HG02870 (cell line): Measurements from ENCODE around the gene PRR32.
"Not testable (repeated sequence)": the region's sequence is repeated elsewhere in the genome, so short reads cannot be mapped to it uniquely, and the experiment has no call there.

Experiments used
- ATAC-seq: cut with Tn5 transposase; IDR thresholded peaks from one replicate; pipeline ENCODE4 v1.9.1; 2021; ENCODE audit warnings: mild to moderate bottlenecking, moderate library complexity; ENCODE audit not compliant: unreplicated experiment

The PRR32 gene, protein sequence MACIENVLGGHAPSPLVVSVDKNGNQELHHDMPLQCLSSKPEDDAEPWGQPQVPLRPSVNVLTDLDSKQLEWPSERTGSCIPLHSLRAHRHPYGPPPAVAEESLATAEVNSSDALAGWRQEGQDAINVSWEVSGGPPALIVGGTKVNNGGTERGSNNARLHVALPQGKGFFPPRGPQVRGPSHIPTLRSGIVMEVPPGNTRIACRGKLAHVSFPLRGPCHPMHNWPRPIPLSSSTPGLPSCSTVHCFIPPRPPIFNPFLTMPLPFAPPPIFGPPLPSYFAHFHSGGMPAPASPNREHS

DNA sequence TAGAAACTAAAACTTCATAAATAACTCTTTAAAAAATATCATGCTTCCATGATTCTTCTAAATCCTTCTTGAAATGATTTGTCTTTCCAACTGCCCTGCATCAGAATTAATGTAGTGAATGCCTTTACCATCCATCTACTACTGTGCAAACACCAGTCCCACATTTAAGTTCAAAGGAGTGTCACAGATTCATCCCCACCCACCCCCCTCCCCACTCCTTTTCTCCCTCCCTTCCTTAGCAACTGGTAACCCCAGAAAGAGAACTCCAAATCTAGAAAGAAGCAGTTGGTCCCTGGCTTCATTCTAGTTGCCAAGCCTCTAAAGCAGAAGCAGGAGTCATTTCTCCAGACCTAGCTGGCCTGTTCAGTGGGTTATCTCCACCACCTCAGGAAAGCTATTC is at the start of gene PRR32:
Gene PRR32 (plus strand): TSS at position 301 of the 400 bp plus-strand sequence. CDS start 115 bp downstream, outside the sequence.
- no peak for ATAC-seq

DNA sequence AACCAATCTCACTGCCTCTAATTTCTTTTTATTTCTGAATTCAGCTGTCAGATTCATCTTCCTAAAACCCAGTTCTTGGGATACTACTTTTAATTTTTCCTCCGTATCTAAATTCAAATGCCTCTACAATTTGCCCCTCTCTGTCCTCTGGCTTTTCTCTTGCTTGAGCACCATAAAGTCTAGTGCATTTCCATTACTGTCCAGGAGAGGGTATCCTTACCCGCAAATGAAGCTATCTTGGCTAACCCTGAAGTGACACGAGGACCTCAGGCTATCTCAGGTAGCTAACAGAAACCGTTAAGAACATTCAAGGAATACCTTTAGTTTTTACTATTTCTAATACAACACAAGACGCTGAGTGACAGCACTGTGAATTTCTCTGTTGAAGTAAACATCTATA is 49.4 kb upstream of the PRR32 start:
- ATAC-seq: peak; percentile 94

DNA sequence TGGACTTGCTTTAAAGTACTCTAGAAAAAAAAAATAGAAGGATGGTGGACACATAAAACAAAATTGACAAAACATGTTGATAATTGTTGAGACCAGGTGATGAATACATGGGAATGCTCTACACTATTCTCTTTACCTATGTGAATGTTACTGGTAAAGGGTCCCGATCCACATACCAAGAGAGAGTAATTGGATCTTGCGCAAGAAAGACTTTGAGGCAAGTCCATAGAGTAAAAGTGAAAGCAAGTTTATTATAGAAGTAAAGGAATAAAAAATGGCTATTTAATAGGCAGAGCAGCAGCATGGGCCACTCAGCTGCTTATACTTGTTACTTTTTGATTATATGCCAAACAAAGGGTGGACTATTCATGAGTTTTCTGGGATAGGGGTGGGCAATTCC is 34.0 kb upstream of the PRR32 start:
- ATAC-seq: no peak

DNA sequence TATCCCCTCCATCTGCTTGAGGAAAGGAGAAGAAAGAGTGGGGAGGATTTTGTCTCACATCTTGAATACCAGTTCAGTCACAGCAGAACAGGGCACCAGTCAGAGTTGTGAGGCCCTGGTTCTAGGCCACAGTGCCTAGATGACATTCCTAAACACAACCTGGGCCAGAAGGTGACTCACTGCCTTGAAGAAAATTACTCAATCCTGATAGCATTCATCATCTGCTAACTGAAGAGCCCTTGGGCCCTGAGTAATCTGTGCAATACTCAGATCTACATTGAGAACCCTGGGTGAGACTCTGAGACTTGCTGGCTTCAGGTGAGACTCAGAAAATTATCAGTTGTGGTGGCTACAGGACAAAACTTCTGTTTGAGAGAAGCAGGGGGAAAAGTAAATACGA is 20.5 kb upstream of the PRR32 start:
- ATAC-seq: no peak

DNA sequence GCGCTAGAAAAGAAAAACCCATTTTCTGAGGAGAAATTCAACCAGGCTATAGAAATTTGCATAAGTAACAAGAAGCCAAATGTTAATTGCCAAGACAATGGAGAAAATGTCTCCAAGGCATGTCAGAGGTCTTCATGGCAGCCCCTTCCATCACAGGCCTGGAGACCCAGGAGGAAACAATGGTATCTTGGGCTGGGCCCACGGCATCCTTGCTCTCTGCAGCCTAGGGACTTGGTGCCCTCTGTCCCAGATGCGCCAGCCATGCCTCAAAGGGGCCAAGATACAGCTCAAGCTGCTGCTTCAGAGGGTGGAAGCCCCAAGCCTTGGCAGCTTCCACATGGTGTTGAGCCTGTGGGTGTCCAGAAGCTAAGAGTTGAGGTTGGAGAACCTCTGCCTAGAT is 12.7 kb upstream of the PRR32 start:
- ATAC-seq: not testable (repeated sequence)

DNA sequence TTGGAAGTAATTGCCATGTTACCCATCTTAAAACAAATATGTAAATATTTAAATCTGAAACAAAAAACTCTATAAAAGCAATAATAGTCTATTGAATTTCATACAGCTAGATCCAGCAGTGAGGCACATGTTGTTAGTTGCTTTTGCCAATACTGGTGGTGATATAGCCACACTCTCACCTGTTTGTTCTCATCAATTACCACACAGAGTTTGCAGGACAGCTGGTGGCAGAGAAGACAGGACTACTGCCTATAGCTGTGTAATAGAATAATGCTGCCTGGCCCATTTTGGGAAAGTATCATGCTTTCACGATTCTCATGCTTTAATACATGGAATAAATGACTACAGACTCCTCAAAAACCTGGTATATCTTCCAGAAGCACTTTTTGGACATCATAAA is 3.7 kb upstream of the PRR32 start:
- no peak for ATAC-seq

DNA sequence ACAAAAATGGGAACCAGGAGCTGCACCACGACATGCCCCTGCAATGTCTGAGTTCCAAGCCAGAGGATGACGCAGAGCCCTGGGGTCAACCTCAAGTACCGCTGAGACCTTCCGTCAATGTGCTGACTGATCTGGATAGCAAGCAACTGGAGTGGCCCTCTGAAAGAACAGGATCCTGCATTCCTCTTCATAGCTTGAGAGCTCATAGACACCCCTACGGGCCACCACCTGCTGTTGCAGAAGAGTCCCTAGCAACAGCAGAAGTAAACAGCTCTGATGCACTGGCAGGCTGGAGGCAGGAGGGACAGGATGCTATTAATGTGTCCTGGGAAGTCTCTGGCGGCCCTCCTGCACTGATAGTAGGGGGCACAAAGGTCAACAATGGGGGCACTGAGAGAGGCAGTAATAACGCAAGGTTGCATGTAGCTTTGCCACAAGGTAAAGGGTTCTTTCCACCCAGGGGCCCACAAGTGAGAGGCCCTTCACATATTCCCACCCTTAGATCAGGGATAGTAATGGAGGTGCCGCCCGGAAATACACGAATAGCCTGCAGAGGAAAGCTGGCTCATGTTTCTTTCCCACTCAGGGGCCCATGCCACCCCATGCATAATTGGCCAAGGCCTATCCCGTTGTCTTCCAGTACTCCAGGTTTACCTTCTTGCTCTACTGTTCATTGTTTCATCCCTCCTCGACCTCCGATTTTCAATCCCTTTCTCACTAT is 1.3 kb downstream of the PRR32 start:
- no peak for ATAC-seq

DNA sequence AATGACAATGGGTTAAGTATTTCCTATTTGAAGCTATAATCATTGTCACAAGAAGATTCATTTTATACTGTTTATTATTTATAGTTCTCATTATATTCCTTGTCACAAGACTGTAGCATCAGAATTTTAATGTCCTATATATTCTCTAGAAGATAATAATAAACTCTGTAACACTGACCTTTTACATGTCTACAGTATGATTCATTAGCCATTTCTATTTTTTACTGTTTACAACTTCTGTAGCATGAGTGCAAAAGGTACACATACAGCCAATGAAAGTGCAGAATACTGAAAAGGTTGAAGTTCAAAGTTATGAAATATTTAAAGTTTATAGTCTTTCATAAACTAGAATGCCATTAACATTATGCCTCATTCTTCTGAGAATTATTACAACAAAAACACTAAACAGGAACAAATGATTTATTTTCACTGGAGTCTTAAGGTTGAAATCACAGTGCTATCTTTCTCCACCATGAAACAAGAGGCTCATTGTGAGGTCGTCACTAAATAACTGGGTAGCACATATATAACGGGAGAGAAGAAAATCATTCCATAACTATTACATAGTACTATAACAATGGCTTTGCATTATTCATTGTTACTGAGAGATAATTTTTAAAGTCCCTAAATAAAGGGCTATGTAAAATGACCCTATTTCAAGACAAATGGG is 4.9 kb downstream of the PRR32 start:
- no peak for ATAC-seq

DNA sequence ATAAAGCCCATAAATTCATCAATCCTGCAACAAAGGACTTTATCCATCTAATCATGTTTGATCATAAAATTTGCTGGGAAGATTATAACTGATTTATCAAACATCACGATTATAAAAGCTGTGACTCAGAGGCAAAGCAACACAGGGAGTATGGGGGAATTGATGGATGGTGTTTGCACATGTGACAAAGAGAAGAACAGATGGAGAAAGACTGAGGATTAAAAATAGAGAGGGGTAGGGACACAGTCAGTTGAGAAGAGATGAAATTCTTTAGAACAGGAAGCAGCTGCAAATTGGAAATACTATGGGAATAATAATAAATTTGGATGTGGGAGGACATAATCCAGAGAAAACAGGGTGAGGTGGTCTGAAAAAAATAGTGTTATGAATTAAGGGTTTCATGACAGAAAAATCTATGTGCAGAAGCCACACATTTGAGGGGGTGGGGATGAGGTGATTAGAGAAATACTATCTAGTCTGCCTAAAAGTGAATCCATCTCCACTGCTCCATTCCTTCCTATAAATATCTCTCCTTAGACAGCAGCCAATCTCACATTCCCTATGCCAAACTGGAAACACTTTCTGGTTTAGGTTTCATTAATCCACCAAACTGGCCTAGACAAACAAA is 6.2 kb downstream of the PRR32 start:
- ATAC-seq: no peak

DNA sequence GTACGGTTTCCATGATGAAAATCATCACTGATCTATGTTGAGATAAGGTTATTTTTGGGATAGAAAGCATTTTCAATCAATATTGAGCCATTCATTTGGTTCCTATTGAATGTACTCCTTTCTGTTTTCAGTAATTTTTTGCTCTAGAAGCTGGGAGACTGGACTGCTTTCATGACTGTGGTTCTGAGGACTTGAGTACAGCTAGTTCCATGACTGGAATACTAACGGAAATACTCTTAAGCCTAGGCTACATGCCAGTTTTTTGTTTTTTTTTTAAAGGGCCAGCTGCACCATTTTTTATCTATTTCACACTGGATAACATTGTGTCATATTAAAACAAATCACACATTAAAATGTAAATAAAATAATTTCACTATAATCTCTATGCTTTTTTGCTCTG is 16.7 kb downstream of the PRR32 start:
- ATAC-seq: no peak

DNA sequence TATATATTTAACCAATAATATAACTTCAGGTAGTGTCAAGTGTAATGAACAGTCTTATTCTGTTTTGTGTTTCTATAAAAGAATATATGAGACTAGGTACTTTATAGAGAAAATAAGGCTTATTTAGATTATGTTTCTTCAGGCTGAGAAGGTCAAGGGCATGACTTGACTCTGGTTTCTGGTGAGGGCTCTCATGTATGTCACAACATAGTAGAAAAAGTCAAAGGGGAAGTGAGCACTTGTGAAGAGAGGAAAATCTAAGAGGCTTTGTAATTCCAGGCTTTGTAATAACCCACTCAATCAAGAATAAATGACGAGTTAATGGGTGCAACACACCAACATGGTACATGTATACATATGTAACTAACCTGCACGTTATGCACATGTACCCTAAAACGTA is 27.6 kb downstream of the PRR32 start:
- ATAC-seq: no peak

DNA sequence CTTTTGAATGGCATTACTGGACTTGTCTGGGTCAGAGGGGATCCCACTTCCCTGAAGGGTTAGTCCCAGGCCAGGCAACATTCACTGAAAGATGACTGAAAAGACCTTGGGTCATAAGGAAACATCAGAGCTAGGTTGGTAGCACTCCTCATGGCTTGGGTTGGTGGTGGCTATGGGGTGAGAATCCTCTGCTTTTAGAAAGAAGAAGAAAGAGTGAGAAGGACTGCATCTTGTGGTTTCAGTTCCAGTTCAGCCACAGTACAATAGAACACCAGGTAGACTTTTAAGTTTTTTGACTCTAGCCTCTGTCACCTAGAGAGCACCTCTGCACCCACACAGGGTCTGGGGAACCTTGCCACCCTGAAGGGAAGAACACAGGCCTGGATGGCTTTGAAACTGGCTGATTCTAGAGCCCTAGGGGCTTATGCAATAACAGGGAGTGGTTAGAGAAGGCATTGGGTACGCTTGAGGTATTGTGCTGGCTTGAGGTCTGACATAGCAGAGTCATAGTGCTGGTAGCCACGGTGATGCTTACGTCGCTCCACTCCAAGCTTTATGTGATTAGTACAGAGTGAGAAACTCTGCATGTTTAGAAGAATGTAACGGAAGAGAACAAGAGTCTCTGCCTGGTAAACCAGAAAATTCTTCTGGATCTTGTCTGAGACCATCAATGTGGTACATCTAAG is 36.5 kb downstream of the PRR32 start:
- ATAC-seq: no peak
